HepG2 (cell line): Measurements from ENCODE around the gene ZNF430. TPM values are rescaled to one million over a fixed set of nuclear protein-coding genes. Genes with fewer than 3 reads are reported as not detected.

Experiments used
- ATAC-seq: fragments of 200-7000 bp; cut with Tn5 transposase; 3 replicates; pipeline ENCODE4 v1.9.1; 2020; ENCODE audit warnings: mild to moderate bottlenecking, moderate library complexity
- BruUV-seq: library from RNA; stranded (reverse); fragments of 400-500 nt; replicated peaks from 2 replicates; lab custom pipeline; 2021; lab: Mats Ljungman, UMichigan
- CTCF ChIA-PET: fragments of 300-600 bp; formaldehyde crosslinking; extraction: SDS; loops from one replicate; lab custom pipeline; 2021; ENCODE audit warnings: low total read pairs, inconsistent platforms, low intra/inter-chr PET ratio; lab: Yijun Ruan, JAX
- POLR2A ChIA-PET: fragments of 350-600 bp; sonication (Branson Sonifier 250); formaldehyde crosslinking; loops from one replicate; lab custom pipeline; 2020; ENCODE audit warnings: antibody characterized with exemption, inconsistent platforms; lab: Yijun Ruan, JAX
- DNase-seq: peaks from one replicate; pipeline ENCODE4 v3.0.0-alpha.2; 2015; ENCODE audit warnings: low spot score
- FAIRE-seq: peaks from 3 replicates; lab custom pipeline; 2011; peaks lifted over from hg19 to GRCh38; lab: Jason Lieb, UNC
- H2AFZ ChIP-seq: one replicate; pipeline ENCODE4 v1.6.1; 2011; ENCODE audit warnings: low read length, inconsistent platforms
- H3K27ac ChIP-seq: fragments of 300-600 bp; 3 replicates; pipeline ENCODE4 v1.8.0; 2011; ENCODE audit warnings: mixed run types, mild to moderate bottlenecking, mixed read lengths, low read length, inconsistent platforms; ENCODE audit not compliant: insufficient read depth; ENCODE audit errors: extremely low read length
- H3K27me3 ChIP-seq, 2 experiments: fragments of 200-600 bp in 1 of 2; 2 replicates in 1 of 2; 3 replicates in 1 of 2; pipeline versions ENCODE4 v1.6.0 to v1.8.0; 2011; ENCODE audit warnings: low read length in 2 of 2, mild to moderate bottlenecking in 2 of 2, moderate library complexity in 2 of 2, inconsistent platforms in 1 of 2; ENCODE audit not compliant: insufficient read depth in 2 of 2, control insufficient read depth in 1 of 2
- H3K36me3 ChIP-seq, 2 experiments: fragments of 200-600 bp in 1 of 2; replicated peaks in 1 of 2; 2 replicates in 1 of 2; 3 replicates in 1 of 2; pipeline versions ENCODE4 v1.5.1 to v1.8.0; 2011; ENCODE audit warnings: low read length in 2 of 2, inconsistent platforms in 1 of 2; ENCODE audit not compliant: insufficient read depth in 2 of 2, control insufficient read depth in 1 of 2
- H3K4me1 ChIP-seq: 2 replicates; pipeline ENCODE4 v1.5.1; 2012; ENCODE audit warnings: low read length, inconsistent platforms; ENCODE audit not compliant: insufficient read depth
- H3K4me2 ChIP-seq: 2 replicates; pipeline ENCODE4 v1.6.0; 2011; ENCODE audit warnings: low read depth, low read length, inconsistent platforms
- H3K4me3 ChIP-seq, 3 experiments: fragments of 200-600 bp in 1 of 3; sonication (generic), shearing (Covaris generic) in 1 of 3; replicated peaks in 1 of 3; 2 replicates each; pipeline ENCODE4 v1.5.1; 2011 to 2016; ENCODE audit warnings: low read length in 3 of 3, inconsistent platforms in 2 of 3, low read depth in 2 of 3, mild to moderate bottlenecking in 2 of 3, control low read depth in 1 of 3, mixed read lengths in 1 of 3; ENCODE audit not compliant: insufficient read depth in 1 of 3
- H3K79me2 ChIP-seq: one replicate; pipeline ENCODE4 v1.6.1; 2011; ENCODE audit warnings: low read length, inconsistent platforms; ENCODE audit not compliant: insufficient read depth
- H3K9ac ChIP-seq: 2 replicates; pipeline ENCODE4 v1.6.0; 2011; ENCODE audit warnings: mild to moderate bottlenecking, low read depth, low read length, inconsistent platforms; ENCODE audit not compliant: insufficient read depth
- H3K9me3 ChIP-seq: 2 replicates; pipeline ENCODE4 v1.5.1; 2012; ENCODE audit warnings: mild to moderate bottlenecking, low read length
- H4K20me1 ChIP-seq: 2 replicates; pipeline ENCODE4 v1.6.0; 2011; ENCODE audit warnings: inconsistent platforms, mild to moderate bottlenecking, low read length, moderate library complexity; ENCODE audit not compliant: insufficient read depth
- BRD4 ChIP-seq: sonication (generic); formaldehyde crosslinking; IDR thresholded peaks from 2 replicates; pipeline ENCODE4 v1.4.0; 2020; ENCODE audit warnings: missing genetic modification reagents
- ETS1 ChIP-seq: sonication (generic); formaldehyde crosslinking; IDR thresholded peaks from 2 replicates; pipeline ENCODE4 v1.4.0; 2020; ENCODE audit warnings: missing genetic modification reagents
- FOSL2 ChIP-seq: sonication (generic); formaldehyde crosslinking; IDR thresholded peaks from 2 replicates; pipeline ENCODE4 v1.4.0; 2020; ENCODE audit warnings: missing genetic modification reagents
- FOXM1 ChIP-seq: sonication (generic); formaldehyde crosslinking; IDR thresholded peaks from 2 replicates; pipeline ENCODE4 v1.5.0; 2020; ENCODE audit warnings: missing genetic modification reagents
- HMGXB4 ChIP-seq, 2 experiments: sonication (generic) in 1 of 2; formaldehyde crosslinking in 1 of 2; IDR thresholded peaks; 2 replicates each; pipeline versions ENCODE4 v1.4.0 to v1.6.1; 2018 to 2020; ENCODE audit warnings: missing genetic modification reagents in 2 of 2, borderline replicate concordance in 1 of 2, low read depth in 1 of 2, mild to moderate bottlenecking in 1 of 2, missing biosample characterization in 1 of 2
- MAFG ChIP-seq: sonication (generic); formaldehyde crosslinking; IDR thresholded peaks from 2 replicates; pipeline ENCODE4 v1.5.1; 2020; ENCODE audit warnings: mild to moderate bottlenecking, missing genetic modification reagents
- PTBP1 ChIP-seq: fragments of 200-400 bp; formaldehyde crosslinking; IDR thresholded peaks from 2 replicates; pipeline ENCODE4 v1.6.1; 2018; ENCODE audit warnings: low read length, low read depth; ENCODE audit not compliant: poor library complexity, severe bottlenecking
- RFX1 ChIP-seq: fragments of 450-650 bp; IDR thresholded peaks from 2 replicates; pipeline ENCODE4 v1.6.1; 2017
- TFDP2 ChIP-seq: sonication (generic); formaldehyde crosslinking; IDR thresholded peaks from 2 replicates; pipeline ENCODE4 v1.4.0; 2020; ENCODE audit warnings: missing genetic modification reagents
- TRAFD1 ChIP-seq: sonication (generic); formaldehyde crosslinking; IDR thresholded peaks from 2 replicates; pipeline ENCODE4 v1.5.1; 2020; ENCODE audit warnings: missing genetic modification reagents, mild to moderate bottlenecking, borderline replicate concordance
- ZNF121 ChIP-seq: sonication (generic); formaldehyde crosslinking; IDR thresholded peaks from 2 replicates; pipeline ENCODE4 v1.5.0; 2020; ENCODE audit warnings: mild to moderate bottlenecking, missing genetic modification reagents
- ZNF143 ChIP-seq: sonication (generic); formaldehyde crosslinking; IDR thresholded peaks from 2 replicates; pipeline ENCODE4 v1.4.0; 2020; ENCODE audit warnings: missing genetic modification reagents
- ZNF17 ChIP-seq: sonication (generic); formaldehyde crosslinking; IDR thresholded peaks from 2 replicates; pipeline ENCODE4 v1.5.0; 2020; ENCODE audit warnings: mild to moderate bottlenecking, missing genetic modification reagents
- ZNF616 ChIP-seq: sonication (generic); formaldehyde crosslinking; IDR thresholded peaks from 2 replicates; pipeline ENCODE4 v1.5.0; 2020; ENCODE audit warnings: low read depth, mild to moderate bottlenecking, missing genetic modification reagents
- ZNF678 ChIP-seq: sonication (generic); formaldehyde crosslinking; IDR thresholded peaks from 2 replicates; pipeline ENCODE4 v1.4.0; 2020; ENCODE audit warnings: mild to moderate bottlenecking, missing genetic modification reagents
- ZNF772 ChIP-seq: sonication (generic); formaldehyde crosslinking; IDR thresholded peaks from 2 replicates; pipeline ENCODE4 v1.5.0; 2020; ENCODE audit warnings: mild to moderate bottlenecking, missing genetic modification reagents
- ZSCAN25 ChIP-seq: sonication (generic); formaldehyde crosslinking; IDR thresholded peaks from 2 replicates; pipeline ENCODE4 v1.8.0; 2022; ENCODE audit warnings: mild to moderate bottlenecking, missing genetic modification reagents
- in situ Hi-C: cut with HindIII; loops from 2 replicates; pipeline ENCODE4 v1.10.0; 2017; ENCODE audit warnings: low pct_unique_long_range_greater_than_20kb; ENCODE audit not compliant: extremely low pct_ligation_motif_present
- intact Hi-C: fragments of 100-400 bp; cut with micrococcal nuclease; formaldehyde crosslinking; loops from one replicate; pipeline ENCODE4 v1.10.0; 2022; ENCODE audit not compliant: unreplicated experiment
- polyA plus RNA-seq, 8 experiments: library from polyadenylated mRNA; depleted of rRNA in 3 of 8; stranded (reverse) in 7 of 8; unstranded in 1 of 8; fragments of >200 nt; fragmentation: Illumina TruSeq in 4 of 8; extraction: Trizol in 4 of 8; gene quantifications; 2 replicates each; pipeline versions ENCODE4 v1.2.1 to v1.2.3, GENCODE V29; 2011 to 2016; ENCODE audit warnings: low read depth in 4 of 8, missing spikeins in 1 of 8, mixed read lengths in 1 of 8; ENCODE audit not compliant: insufficient read depth in 1 of 8
- total RNA-seq, 5 experiments: library from RNA; depleted of rRNA; stranded (reverse); fragments of >200 nt; fragmentation: Illumina TruSeq; extraction: Trizol; gene quantifications; 2 replicates each; pipeline ENCODE4 v1.2.3, GENCODE V29; 2016; ENCODE audit warnings: low read depth in 1 of 5

Gene ZNF430
- total and polyA plus RNA-seq, 2 of the 13 experiments (the other 11 are each of a cell fraction or from before 2014, with no cell fraction given), result 4.1 to 6.9 TPM

- CTCF ChIA-PET, result no interaction called here
- Histone ChIP-seq H3K79me2 (peaks cover 20% of the 10 kb centered on the region), H3K36me3 (peaks cover 1 to 29% of the 10 kb centered on the region in 2 experiments; a peak in 3 of 5 replicates), H4K20me1 (no peaks in the 10 kb centered on the region), H3K27ac (no peak overlapping the region), H3K27me3 (no peaks in the 10 kb centered on the region; a peak in 1 of 5 replicates)
- FAIRE-seq (no peak), ATAC-seq (no peak)
- POLR2A ChIA-PET, result no interaction called here
- TF ChIP-seq ZNF143 (CRISPR knock-in tag) (no peak), TFDP2 (CRISPR knock-in tag) (no peak), ETS1 (CRISPR knock-in tag) (no peak), BRD4 (CRISPR knock-in tag) (no peak), PTBP1 (no peak), ZNF121 (CRISPR knock-in tag) (no peak), TRAFD1 (CRISPR knock-in tag) (no peak), HMGXB4 (CRISPR knock-in tag; IDR thresholded peaks at IDR 0.05; ENCODE audit: borderline replicate concordance in 1 of 2, low read depth in 1 of 2) (no peak), ZNF678 (no peak), FOXM1 (CRISPR knock-in tag) (no peak), ZNF772 (no peak), RFX1 (no peak), ZSCAN25 (CRISPR knock-in tag) (no peak), ZNF616 (CRISPR knock-in tag) (no peak), MAFG (CRISPR knock-in tag) (no peak), FOSL2 (CRISPR knock-in tag) (no peak), ZNF17 (CRISPR knock-in tag) (no peak)
- TF ChIP-seq, all 625 proteins: peak for 0
- intact Hi-C loops (no loop called here), in situ Hi-C loops (no loop called here)
- no TSS peak for BruUV-seq
- Histone ChIP-seq H2AFZ (no peak overlapping the region), H3K4me2 (no peak overlapping the region), H3K9me3 (no peaks in the 10 kb centered on the region), H3K4me3 (no peak overlapping the region), H3K4me1 (no peaks in the 10 kb centered on the region), H3K9ac (no peak overlapping the region)
- no peak for DNase-seq
Measured at GRCh38 chr19:21028969-21029268, 8.5 kb downstream of the ZNF430 start.
